ENCODE data around the gene PHEX.

The PHEX gene

GRCh38 chrX:22155126-22155525 lies 123.0 kb downstream of the PHEX start:
- TF ChIP-seq ZFX (IDR thresholded peaks at IDR 0.05) (no peak), CTCF (conservative IDR thresholded peaks at IDR 0.05) (no peak)
- H3K27ac ChIP-seq: no peak overlapping the region

- no peak overlapping the region for H3K27ac ChIP-seq
- TF ChIP-seq ZFX (IDR thresholded peaks at IDR 0.05) (no peak), CTCF (conservative IDR thresholded peaks at IDR 0.05) (no peak)
Measured at GRCh38 chrX:22159071-22159470, 126.9 kb downstream of the PHEX start.

DNA sequence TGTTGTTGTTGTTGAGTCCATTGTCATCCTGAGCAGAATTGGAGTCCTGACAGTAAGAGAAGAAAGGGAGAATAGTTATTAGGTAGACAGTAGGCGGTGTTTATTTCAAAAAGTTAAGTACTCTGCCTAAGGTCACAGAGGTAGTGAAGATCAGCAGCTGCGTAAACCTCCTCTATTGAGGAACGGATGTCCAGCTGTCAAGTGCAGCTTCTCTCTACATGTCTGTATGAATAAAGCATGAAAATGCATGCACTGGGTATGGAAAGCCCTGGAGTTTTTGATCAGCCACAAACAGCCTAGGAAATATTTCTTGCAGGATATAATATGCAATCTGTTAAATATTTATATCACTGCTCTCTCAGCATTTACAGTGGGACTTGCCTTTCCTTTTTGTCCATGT lies 131.2 kb downstream of the PHEX start:
- TF ChIP-seq ZFX (IDR thresholded peaks at IDR 0.05) (no peak), CTCF (conservative IDR thresholded peaks at IDR 0.05) (no peak)
- H3K27ac ChIP-seq: no peak overlapping the region

- no peak overlapping the region for H3K27ac ChIP-seq
- no peak for TF ChIP-seq CTCF (conservative IDR thresholded peaks at IDR 0.05)
- TF ChIP-seq ZFX (IDR thresholded peaks at IDR 0.05): no peak
Measured at GRCh38 chrX:22164770-22165388, 132.8 kb downstream of the PHEX start.

GRCh38 chrX:22165732-22166457 lies 133.8 kb downstream of the PHEX start:
- no peak overlapping the region for H3K27ac ChIP-seq
- no peak for TF ChIP-seq ZFX (IDR thresholded peaks at IDR 0.05)
- no peak for TF ChIP-seq CTCF (conservative IDR thresholded peaks at IDR 0.05)

DNA sequence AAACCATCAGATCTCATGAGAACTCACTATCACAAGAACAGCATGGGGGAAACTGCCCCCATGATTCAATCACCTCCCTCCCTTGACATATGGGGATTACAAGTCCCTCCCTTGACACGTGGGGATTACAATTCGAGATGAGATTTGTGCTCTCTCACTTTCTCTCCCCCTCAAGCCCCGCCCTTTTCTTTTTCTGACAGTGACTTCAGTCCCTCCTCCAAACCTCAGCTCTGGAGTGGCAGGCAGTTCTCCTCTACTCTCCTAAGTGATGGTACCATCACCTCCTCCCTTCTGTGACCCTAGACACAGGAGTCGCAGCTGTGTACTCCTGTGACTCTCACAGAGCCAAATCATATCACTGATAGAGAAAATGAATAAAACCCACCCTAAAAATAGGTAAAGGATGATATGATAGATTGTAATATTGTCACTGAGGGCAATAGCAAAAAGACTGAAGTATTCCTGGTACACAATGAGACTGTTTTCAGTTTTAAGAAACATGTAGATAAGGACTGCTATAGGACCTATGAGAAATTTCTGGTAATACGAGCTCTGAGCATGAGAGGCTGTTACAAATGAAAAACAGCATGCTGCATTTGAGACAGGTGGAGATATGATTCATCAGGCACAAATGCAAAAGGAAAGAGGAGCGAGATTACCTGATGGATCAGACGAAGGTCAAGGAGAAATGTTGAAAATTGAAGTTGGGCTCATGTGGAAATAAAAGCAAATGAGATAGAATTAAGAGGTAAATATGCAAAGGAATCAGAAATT lies 139.3 kb downstream of the PHEX start:
- no peak overlapping the region for H3K27ac ChIP-seq
- TF ChIP-seq CTCF (conservative IDR thresholded peaks at IDR 0.05): no peak
- no peak for TF ChIP-seq ZFX (IDR thresholded peaks at IDR 0.05)

GRCh38 chrX:22173966-22174365 lies 141.8 kb downstream of the PHEX start:
- no peak for TF ChIP-seq ZFX (IDR thresholded peaks at IDR 0.05)
- TF ChIP-seq CTCF (conservative IDR thresholded peaks at IDR 0.05): no peak
- H3K27ac ChIP-seq: no peak overlapping the region

Measured in C4-2B (cell line).